ENCODE results near the gene THY1.
"Not testable (repeated sequence)": the region's sequence is repeated elsewhere in the genome, so short reads cannot be mapped to it uniquely, and the experiment has no call there.

GRCh38 chr11:119455241-119455640 lies 32.3 kb upstream of the THY1 start:
- TF ChIP-seq, protein P1, sequence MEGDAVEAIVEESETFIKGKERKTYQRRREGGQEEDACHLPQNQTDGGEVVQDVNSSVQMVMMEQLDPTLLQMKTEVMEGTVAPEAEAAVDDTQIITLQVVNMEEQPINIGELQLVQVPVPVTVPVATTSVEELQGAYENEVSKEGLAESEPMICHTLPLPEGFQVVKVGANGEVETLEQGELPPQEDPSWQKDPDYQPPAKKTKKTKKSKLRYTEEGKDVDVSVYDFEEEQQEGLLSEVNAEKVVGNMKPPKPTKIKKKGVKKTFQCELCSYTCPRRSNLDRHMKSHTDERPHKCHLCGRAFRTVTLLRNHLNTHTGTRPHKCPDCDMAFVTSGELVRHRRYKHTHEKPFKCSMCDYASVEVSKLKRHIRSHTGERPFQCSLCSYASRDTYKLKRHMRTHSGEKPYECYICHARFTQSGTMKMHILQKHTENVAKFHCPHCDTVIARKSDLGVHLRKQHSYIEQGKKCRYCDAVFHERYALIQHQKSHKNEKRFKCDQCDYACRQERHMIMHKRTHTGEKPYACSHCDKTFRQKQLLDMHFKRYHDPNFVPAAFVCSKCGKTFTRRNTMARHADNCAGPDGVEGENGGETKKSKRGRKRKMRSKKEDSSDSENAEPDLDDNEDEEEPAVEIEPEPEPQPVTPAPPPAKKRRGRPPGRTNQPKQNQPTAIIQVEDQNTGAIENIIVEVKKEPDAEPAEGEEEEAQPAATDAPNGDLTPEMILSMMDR (IDR thresholded peaks at IDR 0.05; ENCODE audit: low read length): not testable (repeated sequence)
- TF ChIP-seq EZH2 (IDR thresholded peaks at IDR 0.05; ENCODE audit: borderline replicate concordance, low read length): not testable (repeated sequence)

Data from OCI-LY1 (cell line).